LHCN-M2 (cell line): Measurements from ENCODE around the gene ARHGEF7. TPM values are rescaled to one million over a fixed set of nuclear protein-coding genes. Genes with fewer than 3 reads are reported as not detected.
"Not testable (repeated sequence)": the region's sequence is repeated elsewhere in the genome, so short reads cannot be mapped to it uniquely, and the experiment has no call there.

Experiments
- DNase-seq: peaks from one replicate; pipeline ENCODE4 v3.0.0-alpha.2; 2012; ENCODE audit warnings: low read depth
- polyA plus RNA-seq: library from polyadenylated mRNA; unstranded; fragments of >200 nt; gene quantifications from one replicate; pipeline ENCODE4 v1.2.1, GENCODE V29; 2012; ENCODE audit warnings: missing spikeins
- total RNA-seq: library from RNA; depleted of rRNA; stranded (reverse); fragments of >200 nt; gene quantifications from 2 replicates; pipeline ENCODE4 v1.2.3, GENCODE V29; 2014; rRNA removed

The ARHGEF7 gene, protein sequence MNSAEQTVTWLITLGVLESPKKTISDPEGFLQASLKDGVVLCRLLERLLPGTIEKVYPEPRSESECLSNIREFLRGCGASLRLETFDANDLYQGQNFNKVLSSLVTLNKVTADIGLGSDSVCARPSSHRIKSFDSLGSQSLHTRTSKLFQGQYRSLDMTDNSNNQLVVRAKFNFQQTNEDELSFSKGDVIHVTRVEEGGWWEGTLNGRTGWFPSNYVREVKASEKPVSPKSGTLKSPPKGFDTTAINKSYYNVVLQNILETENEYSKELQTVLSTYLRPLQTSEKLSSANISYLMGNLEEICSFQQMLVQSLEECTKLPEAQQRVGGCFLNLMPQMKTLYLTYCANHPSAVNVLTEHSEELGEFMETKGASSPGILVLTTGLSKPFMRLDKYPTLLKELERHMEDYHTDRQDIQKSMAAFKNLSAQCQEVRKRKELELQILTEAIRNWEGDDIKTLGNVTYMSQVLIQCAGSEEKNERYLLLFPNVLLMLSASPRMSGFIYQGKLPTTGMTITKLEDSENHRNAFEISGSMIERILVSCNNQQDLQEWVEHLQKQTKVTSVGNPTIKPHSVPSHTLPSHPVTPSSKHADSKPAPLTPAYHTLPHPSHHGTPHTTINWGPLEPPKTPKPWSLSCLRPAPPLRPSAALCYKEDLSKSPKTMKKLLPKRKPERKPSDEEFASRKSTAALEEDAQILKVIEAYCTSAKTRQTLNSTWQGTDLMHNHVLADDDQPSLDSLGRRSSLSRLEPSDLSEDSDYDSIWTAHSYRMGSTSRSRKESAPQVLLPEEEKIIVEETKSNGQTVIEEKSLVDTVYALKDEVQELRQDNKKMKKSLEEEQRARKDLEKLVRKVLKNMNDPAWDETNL
- total RNA-seq: 22.8 and 30.7 TPM in 2 replicates
- polyA plus RNA-seq: 17.6 TPM

DNA sequence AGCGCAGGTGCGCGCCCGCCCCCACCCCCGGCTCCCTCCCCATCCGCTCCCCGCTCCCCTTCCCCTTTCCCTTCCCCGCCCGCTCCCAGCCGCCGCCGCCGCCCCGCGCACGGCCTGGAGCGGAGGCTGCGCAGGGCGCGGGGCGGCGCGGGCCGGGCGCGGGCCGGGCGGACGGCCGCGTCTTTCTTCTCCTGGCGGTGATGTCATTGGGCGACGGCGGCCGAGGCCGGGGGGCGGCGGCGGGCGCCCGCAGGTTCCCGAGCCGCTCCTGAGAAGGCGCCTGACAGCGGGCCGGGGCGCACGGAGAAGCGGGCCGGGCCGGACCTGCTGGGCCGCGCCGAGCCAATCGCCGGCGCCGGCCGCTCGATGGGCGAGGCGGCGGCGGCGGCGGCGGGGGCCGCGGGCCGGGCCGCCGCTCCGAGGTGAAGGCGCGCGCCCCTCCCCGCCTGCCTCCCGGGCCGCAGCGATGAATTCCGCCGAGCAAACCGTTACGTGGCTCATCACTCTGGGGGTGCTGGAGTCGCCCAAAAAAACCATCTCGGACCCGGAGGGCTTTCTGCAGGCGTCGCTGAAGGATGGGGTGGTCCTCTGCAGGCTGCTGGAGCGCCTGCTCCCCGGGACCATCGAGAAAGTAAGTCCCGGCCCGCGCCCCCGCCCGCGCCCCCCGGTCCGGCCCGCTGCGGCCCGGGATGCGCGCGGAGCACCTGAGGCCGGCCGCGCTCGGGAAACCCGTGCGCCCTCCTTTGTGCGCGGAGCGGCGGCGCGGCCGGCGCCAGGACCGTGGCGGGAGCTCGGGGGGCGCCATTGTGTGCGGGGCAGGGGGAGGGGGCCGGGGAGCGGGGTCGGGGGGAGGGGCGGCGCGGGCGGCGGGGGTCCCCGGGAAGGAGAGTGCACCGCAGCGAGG, at the start of gene ARHGEF7:
Gene ARHGEF7, plus strand, starts transcription at position 250 of the 904 bp plus-strand sequence. Its CDS starts 217 bp downstream, at position 467.
- DNase-seq: no peak

GRCh38 chr13:111065698-111066097, 49.4 kb upstream of the ARHGEF7 start:
- DNase-seq: no peak

DNA sequence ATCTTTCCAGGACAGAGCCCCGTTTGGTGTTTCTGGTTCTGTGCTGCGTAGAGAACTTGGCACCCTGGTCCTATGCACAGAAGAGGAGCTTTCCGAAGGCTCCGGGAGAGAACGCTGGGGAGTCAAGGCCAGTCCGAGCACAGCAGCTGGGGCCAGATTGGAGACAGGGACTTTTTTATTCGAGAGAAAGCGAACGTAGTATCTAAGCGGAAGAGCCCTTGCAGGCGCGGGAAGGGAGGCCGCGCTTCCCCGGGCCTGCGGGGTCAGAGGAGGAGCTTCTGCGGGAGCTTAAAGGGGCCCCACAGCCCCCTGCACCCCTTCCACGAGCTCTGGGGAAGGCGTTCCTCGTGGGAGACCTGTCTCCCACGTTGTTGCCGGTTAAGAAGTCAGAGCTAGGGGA, 48.6 kb upstream of the ARHGEF7 start:
- no peak for DNase-seq

DNA sequence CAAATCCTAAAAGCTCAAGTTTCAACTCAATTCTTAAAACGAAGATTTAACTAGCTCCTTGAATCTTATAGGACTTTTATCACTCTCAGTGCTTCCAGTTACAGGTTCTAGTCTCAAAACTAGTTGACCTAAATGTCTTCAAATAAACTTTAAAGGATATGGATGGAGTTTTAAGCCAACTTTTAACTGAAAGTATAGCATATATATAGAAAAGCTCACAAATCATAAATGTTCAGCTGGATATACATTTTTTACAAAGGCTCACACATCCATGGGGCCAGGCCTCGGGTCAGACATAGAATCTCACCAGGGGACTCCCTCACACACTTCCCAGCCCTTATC, 47.1 kb upstream of the ARHGEF7 start:
- no peak for DNase-seq

GRCh38 chr13:111071120-111071519, 44.0 kb upstream of the ARHGEF7 start:
- DNase-seq: not testable (repeated sequence)

DNA sequence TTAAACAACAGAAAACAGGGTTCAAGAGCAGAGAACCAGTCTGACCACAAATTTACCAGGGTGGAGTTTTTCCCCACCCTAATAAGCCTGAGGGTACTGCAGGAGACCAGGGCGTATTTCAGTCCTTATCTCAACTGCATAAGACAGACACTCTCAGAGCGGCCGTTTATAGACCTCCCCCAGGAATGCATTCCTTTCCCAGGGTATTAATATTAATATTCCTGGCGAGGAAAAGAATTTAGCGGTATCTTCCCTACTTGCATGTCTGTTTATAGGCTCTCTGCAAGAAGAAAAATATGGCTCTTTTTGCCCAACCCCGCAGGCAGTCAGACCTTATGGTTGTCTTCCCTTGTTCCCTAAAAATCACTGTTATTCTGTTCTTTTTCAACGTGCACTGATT, 43.6 kb upstream of the ARHGEF7 start:
- DNase-seq: not testable (repeated sequence)

DNA sequence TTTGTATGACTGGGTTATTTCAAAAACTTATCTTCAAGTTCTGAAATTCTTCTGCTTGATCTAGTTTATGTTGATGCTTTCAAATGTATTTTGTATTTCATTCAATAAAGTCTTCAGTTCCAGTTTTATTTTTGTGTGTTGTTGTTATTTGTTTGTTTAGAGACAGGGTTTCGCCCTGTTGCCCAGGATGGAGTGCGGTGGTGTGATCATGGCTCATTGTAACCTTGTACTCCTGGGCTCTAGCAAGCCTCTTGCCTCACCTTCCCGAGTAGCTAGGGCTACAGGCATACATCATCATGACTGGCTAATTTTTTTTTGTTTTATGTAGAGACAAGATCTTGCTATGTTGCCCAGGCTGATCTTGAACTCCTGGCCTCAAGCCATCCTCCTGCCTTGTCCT, 40.3 kb upstream of the ARHGEF7 start:
- DNase-seq: no peak

DNA sequence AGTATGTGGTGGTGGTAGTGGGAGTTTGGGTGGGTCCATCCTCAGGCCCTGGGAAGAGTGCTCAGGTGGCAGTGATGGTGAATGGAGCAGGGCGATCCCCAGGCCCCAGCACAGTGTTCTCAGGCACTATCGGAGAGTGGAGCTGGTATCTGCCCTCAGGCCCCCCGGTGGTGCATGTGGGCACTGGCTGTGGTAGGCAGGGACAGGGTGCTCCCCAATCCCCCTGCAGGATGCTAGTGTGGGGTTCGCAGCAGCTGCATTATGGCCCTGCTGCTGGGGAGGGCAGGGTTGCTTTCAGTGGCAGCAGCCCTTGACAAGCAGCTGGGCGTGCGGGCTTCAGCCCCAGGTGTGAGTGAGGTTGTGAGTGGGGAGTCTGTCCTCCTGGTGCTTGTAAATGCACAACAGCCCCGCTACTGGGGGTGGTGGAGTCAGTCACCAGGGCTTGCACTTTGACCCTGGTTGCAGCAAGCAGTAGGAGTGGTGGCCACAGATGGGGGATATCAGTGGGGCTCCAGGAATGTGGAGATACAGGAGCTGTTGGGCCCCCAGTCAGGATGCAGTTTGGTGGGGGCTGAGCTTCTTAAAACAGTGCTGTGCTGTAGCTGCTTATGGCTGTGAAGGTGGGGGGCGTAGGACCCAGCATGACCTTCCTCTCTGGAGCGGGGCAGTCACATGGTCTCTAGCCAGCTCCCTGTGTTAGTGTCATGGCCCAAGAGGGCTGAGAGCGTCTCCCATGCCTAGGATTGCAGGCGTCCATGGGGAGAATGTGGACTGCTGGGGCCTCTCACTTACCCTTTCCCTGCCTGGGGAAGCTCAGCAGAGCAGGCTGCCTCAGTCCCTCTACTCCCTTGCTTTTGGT, 38.7 kb upstream of the ARHGEF7 start:
- DNase-seq: no peak

- no peak for DNase-seq
These were observed 35.7 kb upstream of the ARHGEF7 start for GRCh38 chr13:111079375-111079774.

DNA sequence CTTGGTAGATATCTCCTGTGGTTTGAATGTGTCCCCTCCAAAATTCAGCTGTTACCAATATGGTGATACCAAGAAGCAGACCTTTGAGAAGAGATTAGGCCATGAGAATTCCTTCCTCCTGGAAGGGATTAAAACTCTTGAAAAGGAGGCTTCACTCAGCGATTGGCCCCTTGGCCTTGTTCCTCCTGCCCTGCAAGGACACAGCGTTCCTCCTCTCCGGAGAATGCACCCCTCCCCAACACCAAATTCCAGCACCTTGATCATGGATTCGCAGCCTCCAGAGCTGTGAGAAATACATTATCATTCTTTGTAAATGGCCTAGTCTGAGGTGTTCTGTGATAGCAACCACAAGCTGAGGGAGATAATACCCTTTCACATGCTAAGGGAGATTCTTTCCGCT, 34.5 kb upstream of the ARHGEF7 start:
- DNase-seq: no peak

- no peak for DNase-seq
These were observed 32.9 kb upstream of the ARHGEF7 start for GRCh38 chr13:111082240-111082639.

DNA sequence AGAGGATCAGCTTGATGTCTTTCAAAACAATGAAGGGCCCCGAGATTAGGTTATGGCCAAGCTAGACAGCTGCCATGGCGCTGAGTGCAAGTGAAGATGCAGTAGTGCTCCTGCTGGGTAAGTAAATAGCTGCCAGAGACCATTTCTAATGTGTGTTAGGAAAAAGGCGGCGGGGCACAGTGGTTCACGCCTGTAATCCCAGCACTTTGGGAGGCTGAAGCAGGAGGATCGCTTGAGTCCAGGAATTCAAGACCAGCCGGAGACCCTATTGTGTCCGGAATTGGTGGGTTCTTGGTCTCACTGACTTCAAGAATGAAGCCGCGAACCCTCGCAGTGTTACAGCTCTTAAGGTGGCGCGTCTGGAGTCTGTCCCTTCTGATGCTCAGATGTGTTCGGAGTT, 32.3 kb upstream of the ARHGEF7 start:
- not testable (repeated sequence) for DNase-seq

DNA sequence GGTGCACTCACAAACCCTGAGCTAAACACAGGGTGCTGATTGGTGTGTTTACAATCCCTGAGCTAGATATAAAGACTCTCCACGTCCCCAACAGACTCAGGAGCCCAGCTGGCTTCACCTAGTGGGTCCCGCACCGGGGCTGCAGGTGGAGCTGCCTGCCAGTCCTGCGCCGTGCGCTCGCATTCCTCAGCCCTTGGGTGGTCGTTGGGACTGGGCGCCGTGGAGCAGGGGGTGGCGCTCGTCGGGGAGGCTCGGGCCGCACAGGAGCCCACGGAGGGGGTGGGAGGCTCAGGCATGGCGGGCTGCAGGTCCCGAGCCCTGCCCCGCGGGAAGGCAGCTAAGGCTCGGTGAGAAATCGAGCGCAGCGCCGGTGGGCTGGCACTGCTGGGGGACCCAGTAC, 31.4 kb upstream of the ARHGEF7 start:
- not testable (repeated sequence) for DNase-seq

GRCh38 chr13:111090169-111090568, 24.9 kb upstream of the ARHGEF7 start:
- no peak for DNase-seq

DNA sequence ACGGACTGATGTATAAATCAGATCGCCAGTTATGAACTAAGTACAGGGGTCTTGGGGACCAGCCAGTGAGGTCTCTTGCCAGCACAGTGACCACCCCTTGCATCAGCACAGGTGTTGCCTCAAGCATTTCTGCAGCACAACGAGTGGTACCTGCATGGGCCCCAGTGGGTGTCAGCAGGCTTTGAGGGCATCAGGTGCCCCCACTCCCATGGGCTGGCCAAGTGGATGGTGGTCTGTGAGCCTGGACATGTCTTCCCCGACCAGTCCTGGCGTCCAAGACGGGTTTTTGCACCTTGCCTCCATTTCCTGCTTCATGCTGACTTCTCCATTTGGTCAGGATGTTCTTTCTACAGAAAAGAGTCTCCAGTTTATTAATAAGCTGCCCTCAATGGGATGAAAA, 22.4 kb upstream of the ARHGEF7 start:
- no peak for DNase-seq

DNA sequence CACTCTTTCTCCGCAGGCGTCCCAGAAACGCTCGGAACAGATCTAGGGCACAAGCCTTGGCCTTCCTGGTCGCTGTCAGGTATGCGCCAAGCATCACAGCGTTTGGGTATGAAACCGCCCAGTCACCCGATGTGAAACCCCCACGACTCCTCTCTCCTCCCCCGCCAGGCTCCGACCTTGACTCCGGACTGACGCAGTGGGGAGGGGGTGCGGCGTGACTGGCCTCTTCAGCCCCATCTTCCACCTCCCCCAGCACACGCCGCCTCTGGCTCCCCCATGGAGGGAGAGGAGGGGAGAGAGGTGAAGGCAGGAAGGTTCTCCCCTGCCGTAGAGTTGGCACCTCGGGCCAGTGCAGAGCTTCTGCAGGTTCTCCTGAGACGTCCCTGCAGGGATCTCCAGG, 22.0 kb upstream of the ARHGEF7 start:
- no peak for DNase-seq

DNA sequence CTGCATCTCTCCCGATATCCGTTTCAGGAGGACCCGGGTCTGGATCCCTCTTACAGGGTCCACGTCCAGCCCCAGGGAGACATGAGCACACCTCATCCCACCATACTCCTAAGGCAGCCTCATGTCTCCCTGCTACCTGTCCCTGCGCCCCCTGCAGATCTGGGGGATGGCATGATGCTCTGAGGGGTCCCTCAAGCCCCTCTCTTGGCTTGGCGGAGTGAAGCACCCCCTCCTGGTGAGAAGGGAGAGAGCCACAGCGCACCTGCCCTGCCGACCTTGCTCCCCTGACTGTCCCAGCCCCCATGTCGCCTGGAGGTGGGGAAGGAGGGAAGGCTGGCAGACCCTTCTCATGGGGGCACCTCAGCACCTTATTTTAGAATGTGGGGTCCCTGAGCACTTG, 21.5 kb upstream of the ARHGEF7 start:
- DNase-seq: no peak

- no peak for DNase-seq
These were observed 19.9 kb upstream of the ARHGEF7 start for GRCh38 chr13:111095031-111095840.

GRCh38 chr13:111095911-111096501, 19.1 kb upstream of the ARHGEF7 start:
- DNase-seq: no peak
